RPMI7951 (cell line): ENCODE data around the gene TSHZ2. TPM values are rescaled to one million over a fixed set of nuclear protein-coding genes. Genes with fewer than 3 reads are reported as not detected.

Experiments
- DNase-seq: peaks from one replicate; pipeline ENCODE4 v3.0.0-alpha.2; 2012; ENCODE audit warnings: low read depth
- total RNA-seq: library from RNA; depleted of rRNA; stranded (reverse); fragments of >200 nt; shearing (Covaris generic); gene quantifications from 2 replicates; pipeline ENCODE4 v1.2.3, GENCODE V29; 2014

TSHZ2 gene
- total RNA-seq, 1 experiment from 2014 or later: 0.12 TPM

DNA sequence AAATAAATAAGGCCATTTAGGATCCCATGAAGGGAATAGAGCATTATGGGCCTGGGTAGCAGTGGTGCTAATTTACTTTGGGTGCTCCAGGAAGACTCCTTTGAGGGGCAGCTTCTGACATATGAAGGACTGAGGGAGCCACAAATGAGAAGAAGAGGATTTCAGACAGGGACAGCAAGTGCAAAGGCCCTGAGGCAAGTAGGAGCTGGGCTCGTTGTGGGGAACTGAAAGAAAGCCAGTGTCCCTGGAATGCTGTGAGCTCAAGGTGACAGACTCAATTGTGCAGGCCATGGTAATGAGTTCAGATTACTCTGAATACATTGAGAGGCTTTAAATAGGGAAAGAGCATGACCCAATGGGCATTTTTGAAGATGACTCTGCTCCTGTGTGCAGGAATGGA lies 307.6 kb downstream of the TSHZ2 start:
- DNase-seq: no peak

DNA sequence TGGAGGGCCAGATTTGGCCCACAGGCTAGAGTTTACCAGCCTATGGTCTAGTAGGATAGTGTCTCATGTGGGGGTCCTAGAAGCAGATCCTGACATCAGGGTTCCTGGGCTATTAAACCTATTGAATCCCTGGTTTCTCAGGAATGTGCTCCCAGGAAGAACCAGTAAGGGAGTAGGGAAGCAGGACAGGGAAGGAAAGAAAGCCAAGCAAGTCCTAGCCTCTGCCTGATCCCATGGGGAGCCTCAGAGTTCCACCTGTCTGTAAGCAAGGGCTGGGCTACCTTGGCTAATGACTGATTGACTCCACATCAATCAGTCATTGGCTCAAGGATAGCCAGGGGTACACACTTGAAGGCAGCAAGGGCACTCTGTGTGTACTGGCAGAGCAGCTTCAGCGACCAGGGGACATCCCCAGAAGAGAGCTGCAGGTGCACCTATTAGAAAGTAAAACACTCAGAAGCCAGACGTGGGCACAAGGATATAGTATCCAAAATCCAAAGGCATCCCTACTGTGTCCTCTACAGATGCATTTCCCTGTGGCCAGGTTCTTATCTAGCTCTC lies 309.5 kb downstream of the TSHZ2 start:
- DNase-seq: no peak

GRCh38 chr20:53282217-53282955 lies 310.2 kb downstream of the TSHZ2 start:
- no peak for DNase-seq

DNA sequence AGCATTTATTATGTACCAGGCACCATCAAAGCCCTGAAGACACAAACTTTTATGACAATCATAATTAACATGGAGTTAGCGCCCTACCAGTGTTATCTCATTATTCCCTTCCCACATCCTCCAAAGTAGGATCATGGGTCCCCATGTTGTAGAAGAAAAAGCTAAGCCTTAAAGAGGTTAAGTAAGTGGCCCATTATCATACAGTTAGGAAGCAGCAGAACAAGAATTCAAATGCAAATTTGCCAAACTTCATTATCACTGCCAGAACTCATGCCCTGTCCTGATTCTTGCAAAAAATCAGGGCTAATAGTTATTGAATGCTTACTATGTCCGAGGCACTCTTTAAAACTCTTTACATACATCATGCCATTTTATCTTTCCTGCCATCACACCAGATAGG lies 310.9 kb downstream of the TSHZ2 start:
- DNase-seq: no peak

GRCh38 chr20:53283597-53283996 lies 311.4 kb downstream of the TSHZ2 start:
- no peak for DNase-seq

GRCh38 chr20:53284256-53284655 lies 312.1 kb downstream of the TSHZ2 start:
- DNase-seq: no peak

DNA sequence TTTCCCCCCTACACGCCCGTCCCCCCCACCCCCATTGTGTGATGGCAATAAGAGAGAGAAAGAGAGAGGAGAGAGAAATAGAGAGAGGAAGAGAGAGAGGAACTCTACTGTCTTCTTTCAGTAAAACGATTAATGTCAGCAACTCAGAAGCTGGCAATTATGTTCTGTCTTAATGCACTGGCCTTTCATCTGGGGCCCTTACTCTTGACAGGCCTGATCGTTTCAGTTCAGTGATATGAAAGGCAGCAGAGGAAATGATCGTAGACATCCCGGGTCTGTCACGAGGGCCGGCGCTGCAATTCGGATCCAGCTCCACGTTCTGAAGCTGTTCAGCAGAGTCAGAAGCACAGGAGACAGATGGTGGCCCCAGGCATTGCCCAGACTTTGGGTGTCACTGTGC lies 312.5 kb downstream of the TSHZ2 start:
- no peak for DNase-seq

DNA sequence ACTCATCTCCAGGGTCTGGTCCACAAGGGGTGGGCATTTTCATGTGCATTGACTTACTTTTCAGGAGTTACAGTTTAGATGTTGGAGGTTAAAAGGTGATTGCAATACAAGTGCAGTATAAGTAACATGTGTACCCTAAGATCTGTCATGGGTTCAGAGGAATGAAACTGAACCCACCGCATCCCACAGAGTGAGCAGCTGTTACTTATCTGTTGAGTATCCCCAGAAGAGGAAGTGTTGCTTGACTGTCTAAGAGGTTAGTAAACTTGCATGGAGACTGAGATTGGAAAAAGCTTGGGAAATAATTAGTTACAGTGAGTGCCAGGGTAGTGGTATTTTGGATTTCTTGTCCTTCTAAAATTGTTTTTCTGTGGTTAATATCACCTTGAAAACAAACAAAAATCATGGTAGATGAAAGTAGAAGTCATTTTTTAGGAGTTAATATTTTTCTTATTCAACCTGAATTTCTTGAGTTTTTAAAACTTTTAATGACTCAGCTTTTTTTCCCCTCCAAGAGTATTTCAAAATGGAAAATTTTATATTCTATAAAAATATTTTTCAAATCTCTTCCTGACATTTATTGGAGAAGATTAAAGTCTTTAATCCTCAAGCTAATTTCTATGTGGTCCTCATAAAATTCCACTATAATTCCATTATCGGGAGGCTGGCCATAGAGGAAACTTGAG lies 315.3 kb downstream of the TSHZ2 start:
- no peak for DNase-seq

- DNase-seq: no peak
These were observed 319.4 kb downstream of the TSHZ2 start for GRCh38 chr20:53291548-53291947.

GRCh38 chr20:53292347-53292746 lies 320.2 kb downstream of the TSHZ2 start:
- DNase-seq: no peak

DNA sequence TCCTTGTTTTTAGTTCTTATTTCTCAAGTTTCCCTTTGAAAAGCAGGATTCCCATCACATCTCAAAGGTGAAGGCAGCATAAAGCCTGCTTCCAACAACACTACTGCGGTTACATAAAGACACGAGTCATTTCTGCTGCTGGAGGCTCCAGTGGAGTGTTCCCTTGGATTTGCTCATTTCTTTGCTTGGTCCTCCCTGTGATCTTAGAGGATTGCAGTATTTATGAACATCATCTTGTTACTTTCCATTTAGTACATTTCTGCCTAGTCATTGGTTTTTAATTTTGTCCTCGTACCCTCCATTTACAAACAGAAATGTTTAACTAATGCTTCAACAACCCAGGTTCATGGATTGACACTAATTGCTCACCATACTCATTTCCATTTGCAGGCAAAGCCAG lies 322.6 kb downstream of the TSHZ2 start:
- DNase-seq: no peak

DNA sequence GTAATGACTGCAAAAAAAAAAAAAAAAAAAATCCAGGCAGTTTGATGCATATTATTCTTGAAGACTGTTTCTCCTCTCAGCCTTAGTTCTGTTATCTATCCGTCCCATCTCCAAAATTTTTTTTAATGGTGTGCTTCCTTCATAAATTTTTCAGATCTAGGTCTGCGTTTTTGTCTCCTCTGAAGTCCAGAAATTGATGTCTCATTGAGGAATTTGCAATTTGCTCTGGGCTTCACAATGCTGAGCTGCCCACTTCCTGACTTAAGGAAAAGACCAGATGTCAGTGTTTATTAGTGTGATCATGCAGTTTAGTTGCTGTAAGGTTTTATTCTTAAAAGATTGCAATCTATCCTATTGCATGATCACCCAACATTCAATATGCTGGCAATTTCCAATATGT lies 323.9 kb downstream of the TSHZ2 start:
- peak; percentile 15 for DNase-seq

GRCh38 chr20:53296451-53297153 lies 324.4 kb downstream of the TSHZ2 start:
- DNase-seq: no peak

- no peak for DNase-seq
These were observed 325.0 kb downstream of the TSHZ2 start for GRCh38 chr20:53297154-53297529.

GRCh38 chr20:53298260-53298659 lies 326.1 kb downstream of the TSHZ2 start:
- no peak for DNase-seq

DNA sequence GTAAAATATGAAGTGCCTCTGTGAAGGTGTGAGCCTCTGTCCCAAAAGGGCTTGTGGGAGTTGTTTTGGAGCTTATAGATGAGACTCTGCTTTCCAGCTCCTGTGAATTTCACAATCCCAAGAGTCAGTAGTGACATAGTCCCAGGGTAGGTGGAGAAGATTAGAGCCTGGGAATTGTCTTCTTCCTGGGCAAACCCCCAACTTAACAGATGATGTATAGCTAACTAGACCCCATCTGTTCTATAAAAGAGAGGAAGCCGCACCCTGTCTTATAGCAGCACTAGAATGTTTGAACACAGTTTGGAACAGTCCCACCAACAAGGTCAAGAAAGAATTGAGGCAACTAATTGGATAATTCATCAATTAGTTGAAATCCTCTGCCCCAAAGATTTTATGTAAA lies 326.8 kb downstream of the TSHZ2 start:
- no peak for DNase-seq

- no peak for DNase-seq
These were observed 327.7 kb downstream of the TSHZ2 start for GRCh38 chr20:53299831-53300230.

GRCh38 chr20:53301869-53302268 lies 329.7 kb downstream of the TSHZ2 start:
- no peak for DNase-seq

DNA sequence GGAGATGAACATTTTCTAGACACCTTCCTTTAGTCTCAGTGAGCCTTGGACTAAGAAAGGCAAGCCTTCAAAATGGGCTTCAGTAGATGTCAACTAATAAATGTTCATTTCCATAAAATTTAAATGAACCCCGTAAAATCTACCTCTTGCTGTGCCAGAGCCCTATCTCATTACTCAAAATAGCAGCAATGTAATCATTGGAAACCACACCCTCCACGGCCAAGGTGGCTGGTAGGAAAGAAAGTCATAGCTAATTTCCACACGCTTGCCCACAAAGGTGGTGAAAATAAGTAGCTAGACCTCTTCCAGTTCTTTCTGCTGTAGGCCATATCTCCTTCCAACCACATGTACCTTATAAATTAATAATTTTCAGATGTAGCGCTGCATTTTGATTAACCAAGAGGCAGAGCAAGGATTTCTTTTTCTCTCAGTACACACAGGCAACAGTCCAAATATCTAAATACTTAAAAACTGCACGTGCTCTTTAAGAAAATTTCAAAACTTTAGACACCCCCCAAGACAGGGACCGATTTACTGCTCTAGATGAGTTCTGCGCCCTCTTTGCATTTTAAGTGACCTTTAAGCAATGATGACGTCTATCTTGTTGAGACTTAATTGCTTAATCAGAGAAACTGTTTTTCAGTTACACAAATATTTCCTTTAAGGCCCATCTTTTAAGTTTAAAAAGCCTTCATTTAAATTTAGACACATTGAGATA lies 330.7 kb downstream of the TSHZ2 start:
- no peak for DNase-seq

GRCh38 chr20:53303413-53303760 lies 331.2 kb downstream of the TSHZ2 start:
- no peak for DNase-seq

DNA sequence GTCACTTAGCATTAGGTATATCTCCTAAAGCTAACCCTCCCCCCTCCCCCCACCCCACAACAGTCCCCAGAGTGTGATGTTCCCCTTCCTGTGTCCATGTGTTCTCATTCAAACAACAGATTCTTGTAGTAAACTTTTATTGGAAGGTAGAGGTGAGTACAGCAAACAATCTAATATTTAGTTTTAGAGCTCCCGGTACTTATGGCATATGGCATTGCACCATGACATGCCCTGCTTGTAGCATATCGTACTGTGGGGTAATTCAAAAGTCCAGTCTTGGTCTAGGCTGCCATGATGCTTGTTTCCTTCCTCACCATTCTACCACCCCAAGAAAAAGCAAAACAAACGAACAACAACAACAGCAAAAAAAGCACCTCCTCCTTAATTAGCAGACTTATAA lies 332.0 kb downstream of the TSHZ2 start:
- no peak for DNase-seq

DNA sequence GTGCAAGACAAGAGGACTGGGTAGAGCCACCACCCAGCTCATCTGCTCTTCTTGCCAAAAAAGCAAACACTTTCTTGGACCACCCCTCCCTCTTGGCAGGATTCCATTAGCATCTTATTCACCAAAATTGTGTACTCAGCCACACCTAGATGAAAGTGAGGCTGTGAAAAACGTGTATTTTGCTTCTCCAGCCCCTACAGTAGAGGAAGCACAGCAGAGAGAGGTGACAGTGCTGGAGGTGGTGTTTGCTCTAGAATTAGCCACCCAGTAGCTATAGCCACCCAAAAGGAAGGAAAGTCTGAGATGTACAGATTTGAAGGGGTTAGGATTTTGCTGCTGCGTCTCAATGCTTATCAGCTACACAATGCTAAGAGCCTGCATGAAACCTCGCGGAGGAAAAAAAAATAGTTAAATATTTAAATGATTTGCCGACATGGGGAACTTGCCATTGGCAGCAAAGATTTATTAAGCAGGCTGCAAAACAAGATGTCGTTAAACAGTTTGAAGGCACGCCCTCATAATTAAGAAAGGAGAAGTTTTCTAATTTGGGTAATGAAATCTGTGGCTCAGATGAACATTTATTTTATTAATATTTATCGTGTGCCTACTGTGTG lies 334.1 kb downstream of the TSHZ2 start:
- DNase-seq: no peak
